ENCODE measurements around the gene SLC17A7.

DNA sequence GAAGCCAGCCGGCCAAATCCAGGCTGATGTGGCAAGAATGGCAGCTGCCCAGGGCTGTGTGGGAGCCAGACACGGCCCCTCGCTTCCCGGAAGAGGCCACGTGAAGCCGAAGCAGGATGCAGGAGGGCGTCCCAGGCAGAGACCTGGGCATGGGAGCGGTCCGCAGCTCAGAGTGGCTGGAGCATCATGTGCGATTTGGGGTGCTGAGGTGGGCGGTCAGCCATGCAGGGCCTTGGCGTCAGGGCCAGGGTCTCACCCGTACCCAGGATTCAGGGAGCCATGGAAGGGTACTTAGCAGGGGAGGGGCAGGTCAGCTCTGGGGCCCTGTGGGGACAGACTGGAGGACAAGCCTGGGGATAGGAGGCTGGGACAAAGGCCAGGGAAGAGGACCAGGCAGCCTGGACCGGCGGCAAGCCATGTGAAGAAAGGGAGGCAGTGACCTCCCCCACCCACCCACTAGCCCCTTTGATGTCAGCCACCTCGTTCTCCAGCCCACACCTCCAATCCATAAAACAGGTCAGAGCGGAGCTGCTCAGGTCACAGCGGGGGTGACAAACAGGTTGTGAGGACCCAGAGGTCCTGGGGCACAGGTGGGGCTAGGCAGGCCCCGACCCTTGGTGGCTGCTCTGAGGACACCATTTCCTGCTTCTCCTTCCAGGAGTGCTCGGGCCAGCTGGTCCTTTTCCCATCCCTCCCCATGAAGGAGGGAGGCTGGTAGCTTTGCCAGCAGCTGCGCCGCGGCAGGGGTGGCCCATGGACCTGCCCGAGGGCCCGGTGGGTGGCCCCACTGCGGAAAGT, 51.0 kb downstream of the SLC17A7 start:
- no peak for TF ChIP-seq POLR2A (IDR thresholded peaks at IDR 0.05)
- no peak for TF ChIP-seq POLR2AphosphoS5 (IDR thresholded peaks at IDR 0.05)

All from spleen (tissue), 3 donors.